ENCODE results near the gene NAV2.

The NAV2 gene

DNA sequence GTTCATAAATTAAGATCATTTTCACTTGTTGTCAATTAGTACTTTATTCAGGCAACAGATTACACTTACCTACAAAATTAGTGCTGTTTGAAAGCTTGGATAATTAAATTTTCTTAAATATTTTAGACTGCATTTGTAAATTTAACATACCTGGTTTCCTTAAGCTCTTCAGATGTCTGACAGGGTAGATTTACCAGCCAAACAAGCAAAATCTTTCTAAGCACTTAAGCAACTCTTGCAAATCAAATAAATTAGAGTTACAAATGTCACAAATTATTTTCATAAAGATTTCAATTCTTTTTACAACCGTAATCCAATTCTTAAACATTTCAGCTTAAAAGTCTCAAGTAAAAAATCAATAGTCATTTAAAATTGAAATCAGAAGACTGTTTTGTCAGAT, 317.8 kb downstream of the NAV2 start:
- no peak for DNase-seq

DNA sequence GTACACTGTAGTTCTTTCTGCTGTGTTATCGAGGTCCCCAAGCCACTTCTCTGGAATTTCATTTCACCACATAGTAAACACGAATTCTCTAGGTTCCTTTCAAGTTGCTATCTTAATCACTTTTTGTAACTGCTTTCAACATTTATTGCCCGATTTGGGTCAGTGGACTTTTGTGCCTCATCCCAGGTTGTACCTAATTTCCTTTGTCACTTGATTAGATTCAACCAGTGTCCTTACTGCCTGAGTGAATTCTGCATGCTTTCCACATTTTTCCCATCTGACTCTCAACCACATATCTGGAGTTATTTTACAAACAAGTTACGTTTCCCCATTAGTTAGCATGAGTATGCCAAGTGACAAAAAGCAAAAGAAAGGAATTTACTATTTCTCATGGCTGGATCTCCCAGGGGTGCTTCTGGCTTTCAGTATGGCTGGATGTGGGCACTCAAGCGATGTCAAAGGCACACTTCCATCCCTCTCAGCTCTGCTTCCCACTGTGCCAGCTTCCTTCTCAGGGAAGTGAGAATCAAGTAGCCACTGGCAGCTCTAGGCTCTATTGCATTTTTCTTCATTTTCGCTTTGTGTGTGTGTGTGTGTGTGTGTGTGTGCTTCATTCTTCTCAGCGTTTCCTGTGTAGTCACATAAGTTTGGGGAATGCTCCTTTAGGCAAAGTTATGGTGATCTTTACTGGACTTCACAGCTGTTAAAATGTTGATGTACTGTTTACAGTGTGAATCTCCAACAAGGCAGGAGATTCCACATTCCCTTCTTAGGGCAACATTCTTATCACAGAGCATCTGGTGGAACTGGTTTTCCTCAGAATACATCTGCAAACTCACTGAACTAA, 318.7 kb downstream of the NAV2 start:
- no peak for DNase-seq

GRCh38 chr11:20032127-20032526, 319.5 kb downstream of the NAV2 start:
- no peak for DNase-seq

DNA sequence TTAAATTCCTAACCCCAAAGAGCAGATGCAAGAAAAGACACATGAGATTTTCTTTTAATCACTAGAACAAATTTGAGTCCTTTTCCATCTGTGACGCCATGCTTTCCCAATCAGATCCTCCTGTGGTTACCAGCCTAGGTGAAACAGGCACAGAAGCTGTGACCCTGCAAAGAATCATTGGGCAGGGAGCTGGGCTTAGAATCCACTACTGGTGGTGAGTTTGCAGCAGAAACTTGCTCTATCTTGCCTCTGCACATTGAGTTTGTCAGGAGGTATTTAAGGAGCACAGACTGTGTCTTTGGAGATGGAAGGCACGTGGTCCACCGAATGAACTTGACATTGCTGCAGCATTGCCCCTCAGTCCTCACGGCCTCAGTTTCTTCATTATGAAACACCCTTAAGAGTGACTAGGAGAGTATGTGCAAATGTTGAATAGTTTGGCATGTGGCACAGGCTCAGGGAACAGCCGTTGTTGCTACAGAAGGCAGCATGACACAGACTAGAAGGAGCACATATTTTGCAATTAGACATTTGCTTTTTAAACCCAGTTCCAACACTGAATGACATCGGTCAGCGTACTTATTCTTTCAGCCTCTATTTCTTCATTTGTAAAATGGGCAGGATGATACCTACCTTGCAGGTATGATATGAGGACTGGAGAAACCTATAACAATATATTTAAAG, 320.1 kb downstream of the NAV2 start:
- no peak for DNase-seq

DNA sequence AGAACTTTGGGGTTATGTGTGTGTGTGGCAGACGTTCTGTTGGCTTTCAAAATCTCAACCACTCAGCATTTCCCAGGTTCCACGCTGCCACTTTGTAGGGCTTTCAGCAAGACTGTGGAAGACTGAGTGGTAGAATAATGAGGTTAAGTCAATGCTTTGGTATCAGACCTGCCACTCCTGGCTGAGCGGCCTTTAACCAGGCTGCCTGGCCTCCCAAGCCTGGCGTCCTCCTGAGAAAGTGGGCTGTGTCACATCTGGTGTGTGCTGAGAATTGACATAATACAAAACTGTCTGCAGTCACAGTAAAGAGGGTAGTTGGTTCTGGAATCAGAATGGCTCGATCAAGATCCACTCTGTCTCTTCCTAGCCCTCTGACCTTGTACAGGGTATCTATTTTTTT, 321.2 kb downstream of the NAV2 start:
- DNase-seq: no peak

DNA sequence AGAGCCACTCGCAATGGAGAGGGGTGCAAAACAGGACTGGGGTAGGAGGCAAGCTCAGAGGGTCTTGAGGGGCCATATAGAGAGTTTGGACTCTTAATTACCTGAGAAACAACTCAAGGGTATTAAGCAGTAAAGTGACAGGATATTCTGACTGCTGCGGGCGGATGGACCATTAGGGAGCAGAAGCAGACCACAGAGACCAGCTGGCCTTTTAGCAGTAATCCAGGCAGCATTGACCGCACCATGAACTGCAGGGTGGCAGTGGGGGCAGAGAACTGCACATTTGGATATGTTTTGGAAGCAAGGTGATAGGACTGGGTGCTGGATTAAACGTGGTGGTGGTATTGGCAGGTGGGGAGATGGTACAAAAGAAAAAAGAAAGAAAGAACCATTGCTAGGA, 322.3 kb downstream of the NAV2 start:
- no peak for DNase-seq

DNA sequence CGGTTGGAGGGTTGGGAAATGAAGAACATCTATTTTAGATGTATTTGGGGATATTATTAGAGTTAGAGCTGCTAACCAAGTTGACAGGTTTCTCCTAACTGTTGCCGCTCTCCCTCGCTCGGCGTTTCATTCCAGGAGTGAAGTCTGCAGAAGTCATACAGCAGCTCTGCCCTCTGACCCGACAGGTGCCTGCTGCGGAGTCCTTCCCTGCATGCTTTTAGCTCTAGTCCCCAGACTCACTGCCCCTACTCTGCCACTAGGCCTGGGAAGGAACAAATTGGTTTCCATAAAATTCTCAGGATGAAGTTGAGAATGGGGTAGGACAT, 322.7 kb downstream of the NAV2 start:
- DNase-seq: no peak

DNA sequence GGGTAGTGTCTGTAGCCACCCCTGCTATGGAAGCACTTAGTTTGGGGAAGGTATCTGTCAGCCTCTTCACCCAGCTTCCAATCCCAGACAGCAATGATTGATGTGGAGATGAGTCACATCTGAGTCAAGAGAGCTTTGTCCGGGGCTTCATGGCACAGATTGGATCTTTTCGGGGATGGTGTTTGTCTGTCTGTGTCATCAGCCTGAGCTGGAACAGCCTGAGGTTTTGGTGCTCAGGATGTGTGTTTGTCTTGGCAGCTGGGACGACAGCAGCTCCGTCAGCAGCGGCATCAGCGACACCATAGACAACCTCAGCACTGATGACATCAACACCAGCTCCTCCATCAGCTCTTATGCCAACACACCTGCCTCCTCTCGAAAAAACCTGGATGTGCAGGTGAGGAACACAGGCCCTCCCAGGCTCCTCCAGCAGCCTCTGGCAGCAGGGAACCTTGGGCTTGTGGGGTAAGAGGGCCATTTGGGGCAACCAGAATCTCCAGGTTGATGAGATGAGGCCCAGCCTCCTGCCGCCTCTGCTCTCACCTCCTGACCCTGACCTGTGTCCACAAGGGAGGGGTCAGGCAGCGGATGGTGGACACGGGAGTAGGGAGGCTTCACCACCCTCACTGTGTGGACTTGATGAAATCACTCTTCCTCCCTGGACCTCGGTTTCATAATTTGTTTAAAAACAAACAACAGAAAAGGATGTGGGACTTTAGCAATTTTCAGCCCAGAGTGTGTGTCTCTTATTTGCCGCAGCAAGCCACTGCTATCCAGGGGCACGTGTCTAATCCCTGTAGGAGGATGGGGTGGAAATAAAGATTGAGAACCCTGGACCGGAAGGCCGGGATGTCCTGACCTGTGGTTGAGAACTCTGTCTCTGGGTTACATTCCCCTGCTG, 323.3 kb downstream of the NAV2 start:
- DNase-seq: peak; percentile 91

DNA sequence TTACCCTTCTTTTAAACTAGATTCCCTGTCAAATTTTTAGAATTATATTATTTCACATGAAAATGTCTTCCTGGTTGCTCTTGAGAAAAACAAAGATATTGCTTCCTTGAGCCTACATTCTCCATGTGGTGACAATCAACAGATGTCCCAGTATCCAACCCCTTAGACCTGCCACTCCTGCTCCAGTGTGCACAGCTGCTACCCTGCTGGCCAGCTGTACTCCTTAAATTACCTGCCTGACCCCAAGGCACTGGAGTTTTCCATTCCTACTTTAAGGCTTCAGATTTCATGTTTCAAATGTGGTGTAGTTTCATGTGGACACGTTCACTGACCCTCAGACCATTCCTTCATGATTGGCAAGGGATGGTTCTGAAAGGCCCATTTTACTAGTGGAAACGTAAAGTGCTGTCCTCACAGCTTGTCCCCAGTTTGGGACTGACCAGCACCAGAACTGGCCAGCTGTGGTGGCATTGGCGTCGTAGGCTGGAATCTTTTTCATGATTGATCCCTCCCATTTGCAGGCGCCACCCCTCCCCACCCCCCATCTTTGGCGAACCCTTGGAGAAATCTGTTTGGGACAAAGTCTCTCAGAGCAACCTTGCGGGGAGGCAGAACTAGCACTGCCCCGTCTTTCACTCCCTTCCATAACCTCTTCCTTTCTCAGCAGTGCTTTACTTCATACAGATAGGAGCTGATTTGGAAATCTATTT, 324.1 kb downstream of the NAV2 start:
- peak; percentile 10 for DNase-seq

- no peak for DNase-seq
These were observed 324.9 kb downstream of the NAV2 start for GRCh38 chr11:20037396-20038153.

DNA sequence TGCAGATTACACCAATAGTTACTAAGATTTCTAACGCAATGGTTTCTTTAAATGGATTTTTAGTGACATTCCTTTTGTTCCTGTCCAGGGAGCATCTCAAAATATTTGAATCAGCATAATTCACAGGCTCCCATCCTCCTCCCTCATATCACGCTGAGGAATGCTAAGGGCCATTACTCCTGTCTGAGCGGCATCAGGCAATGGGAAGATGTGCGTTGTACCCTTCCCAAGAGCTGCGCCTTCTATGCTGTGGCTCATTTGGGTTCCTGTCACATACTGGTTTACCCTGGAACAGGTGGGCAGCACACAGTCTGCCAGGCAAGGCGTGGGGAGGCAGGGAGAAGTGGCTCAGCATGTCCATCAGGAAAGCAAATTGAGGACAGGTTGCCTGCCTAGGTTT, 325.8 kb downstream of the NAV2 start:
- DNase-seq: no peak

DNA sequence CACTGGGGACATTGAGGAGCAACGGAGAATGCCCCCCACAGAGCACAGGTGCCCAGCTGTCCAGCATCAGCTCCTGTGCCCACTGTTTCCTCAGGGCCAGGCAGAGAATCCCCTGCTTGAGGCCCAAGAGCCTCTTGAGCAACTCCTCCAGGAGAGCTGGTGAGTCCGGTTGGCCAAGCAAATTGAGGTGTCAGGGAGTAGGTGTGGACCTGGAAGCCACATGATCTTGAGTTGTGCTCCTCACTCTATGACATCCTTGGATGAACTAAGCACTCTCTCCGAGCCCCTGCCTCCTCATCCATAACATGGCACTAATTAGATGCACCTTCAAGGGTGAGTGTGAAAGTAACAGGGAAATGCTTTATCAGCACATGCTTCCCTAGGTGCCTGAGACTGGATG, 326.3 kb downstream of the NAV2 start:
- DNase-seq: no peak

GRCh38 chr11:20041499-20041898, 328.9 kb downstream of the NAV2 start:
- DNase-seq: no peak

- DNase-seq: no peak
These were observed 329.5 kb downstream of the NAV2 start for GRCh38 chr11:20042045-20042639.

GRCh38 chr11:20042811-20043341, 330.2 kb downstream of the NAV2 start:
- no peak for DNase-seq

- no peak for DNase-seq
These were observed 331.4 kb downstream of the NAV2 start for GRCh38 chr11:20043992-20044391.

GRCh38 chr11:20045098-20045688, 332.6 kb downstream of the NAV2 start:
- DNase-seq: no peak

DNA sequence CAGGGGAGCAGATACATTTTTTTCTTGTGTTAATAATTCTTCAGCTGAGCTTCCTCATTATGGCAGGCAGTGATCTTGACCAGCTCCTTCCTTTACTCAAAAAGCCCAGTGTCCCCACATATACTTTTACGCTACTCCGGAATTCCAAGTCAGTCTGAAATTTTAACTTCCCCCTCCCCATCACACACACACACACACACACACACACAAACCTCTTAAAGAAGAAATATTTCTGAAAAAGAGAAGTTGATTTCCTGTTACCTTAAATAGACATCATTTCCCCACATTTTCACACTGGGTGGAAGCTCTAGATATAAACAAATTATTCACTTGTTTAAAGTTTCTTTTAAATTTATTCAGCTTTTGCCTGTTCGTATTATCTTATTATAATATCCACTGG, 333.8 kb downstream of the NAV2 start:
- DNase-seq: no peak

DNA sequence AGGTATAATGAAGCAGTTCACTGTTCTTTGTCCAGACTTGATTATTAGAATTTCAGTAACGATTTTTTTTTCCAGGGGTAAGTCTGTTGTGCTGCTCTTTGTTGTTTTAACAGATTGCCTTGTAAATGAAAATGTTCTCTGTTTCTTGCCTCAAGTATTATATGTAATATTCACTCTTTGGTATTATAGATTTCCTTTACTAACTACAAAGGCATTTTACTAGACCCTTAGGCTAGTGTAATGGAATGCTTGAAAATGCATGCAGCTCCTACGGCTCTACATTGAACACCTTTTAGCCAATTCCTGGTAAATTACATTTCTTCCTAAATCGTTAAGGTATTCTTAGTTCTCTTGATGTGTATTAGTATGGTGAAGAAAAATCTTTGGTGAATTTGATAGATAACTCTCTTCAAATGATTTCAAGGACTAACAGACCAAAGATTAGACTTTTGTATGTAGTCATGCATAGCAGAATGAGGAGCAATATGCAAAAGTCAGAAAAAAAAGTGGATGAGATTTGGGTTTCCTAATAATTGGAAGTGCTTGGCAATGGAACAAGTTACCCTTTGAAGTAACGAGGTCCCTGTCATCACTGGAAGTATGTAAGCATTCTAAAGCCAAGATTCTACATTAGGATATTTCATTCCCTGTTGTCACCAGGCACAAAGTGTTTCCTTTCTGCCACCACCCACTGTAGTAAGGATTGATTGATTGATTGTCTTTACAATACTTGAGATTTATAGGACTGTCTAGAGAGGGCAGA, 334.6 kb downstream of the NAV2 start:
- DNase-seq: no peak

DNA sequence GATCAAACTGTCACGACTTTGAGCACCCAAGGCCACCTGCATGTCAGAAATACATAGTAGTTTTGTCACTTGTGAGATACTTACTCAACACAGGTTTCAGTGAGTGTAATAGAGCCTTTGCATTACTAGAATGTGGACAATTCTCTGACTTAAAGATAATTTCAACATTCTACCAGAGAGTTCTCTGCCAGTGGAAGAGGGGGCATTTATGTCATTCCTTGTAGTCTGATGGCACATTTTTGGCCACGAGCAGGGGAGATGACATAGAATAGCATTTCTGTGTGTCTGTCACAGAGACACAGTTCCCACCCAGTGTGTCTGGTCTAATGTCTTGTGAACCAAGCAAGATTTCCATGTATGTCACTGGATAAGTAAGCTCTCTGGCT, 335.1 kb downstream of the NAV2 start:
- no peak for DNase-seq
